Activated T-helper 1 cell treated with anti-CD3 and anti-CD28 coated beads, Interleukin-12 subunit alpha, Interleukin-12 subunit beta, Interleukin-2, Interleukin-4 antibody, amounts not matched to agents 30 ng/mL and 10 ng/mL and 1 ng/mL, durations not matched to agents 14 hours and 24 hours and 36 hours (primary cell): ENCODE data around the gene SIPA1L3. TPM values are rescaled to one million over a fixed set of nuclear protein-coding genes. Genes with fewer than 3 reads are reported as not detected.

ENCODE experiments used
- DNase-seq: peaks from one replicate; pipeline ENCODE4 v3.0.0; 2021; ENCODE audit warnings: low spot score
- H3K27ac Mint-ChIP-seq: one replicate; pipeline ENCODE4 v1.8.0; 2021; ENCODE audit warnings: mild to moderate bottlenecking, mixed read lengths
- H3K27me3 Mint-ChIP-seq: one replicate; pipeline ENCODE4 v1.8.0; 2022; ENCODE audit warnings: mild to moderate bottlenecking, moderate library complexity, mixed read lengths; ENCODE audit not compliant: insufficient read depth
- H3K36me3 Mint-ChIP-seq: one replicate; pipeline ENCODE4 v1.8.0; 2021; ENCODE audit warnings: low read depth, mixed read lengths
- H3K4me1 Mint-ChIP-seq: one replicate; pipeline ENCODE4 v1.8.0; 2021; ENCODE audit warnings: low read depth, mixed read lengths
- H3K4me3 Mint-ChIP-seq: one replicate; pipeline ENCODE4 v1.8.0; 2021; ENCODE audit warnings: mild to moderate bottlenecking, moderate library complexity, mixed read lengths
- H3K9me3 Mint-ChIP-seq: one replicate; pipeline ENCODE4 v1.8.0; 2021; ENCODE audit warnings: mixed read lengths
- intact Hi-C: fragments of 100-400 bp; cut with micrococcal nuclease; formaldehyde crosslinking; loops from one replicate; pipeline ENCODE4 v1.15.1; 2024
- total RNA-seq: library from RNA; stranded (reverse); gene quantifications from 2 replicates; pipeline ENCODE4 v1.2.3, GENCODE V29; 2022

The SIPA1L3 gene
- total RNA-seq, 1 donor from 2014 or later = 16.7 TPM

DNA sequence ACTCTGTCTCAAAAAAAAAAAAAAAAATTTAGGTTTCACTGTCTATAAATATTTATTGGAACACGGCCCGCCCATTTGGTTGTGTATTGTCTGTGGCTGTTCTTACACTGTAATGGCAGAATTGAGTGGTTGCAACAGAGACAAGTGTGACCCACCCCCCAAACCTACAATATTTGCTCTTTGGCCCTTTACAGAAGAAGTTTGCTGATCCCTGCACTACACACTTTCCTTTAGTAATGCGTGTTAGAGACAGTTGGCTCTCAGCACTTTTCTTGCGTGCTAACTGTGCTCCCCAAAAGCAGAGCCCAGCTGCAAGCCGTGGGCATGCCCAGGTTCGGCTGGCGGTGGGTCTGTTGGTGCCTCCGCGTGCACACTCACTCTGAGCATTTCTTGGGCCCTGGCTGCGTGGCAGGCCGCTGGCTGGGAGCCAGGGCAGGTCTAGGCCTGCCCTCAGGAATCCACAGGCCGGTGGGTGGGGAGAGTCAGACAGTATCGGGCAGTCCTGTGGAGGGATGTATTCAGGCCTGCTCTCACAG, 72.6 kb downstream of the SIPA1L3 start:
- no peaks in the 10 kb centered on the region for H3K9me3 Mint-ChIP-seq
- no peak overlapping the region for H3K4me3 Mint-ChIP-seq
- intact Hi-C loops = no loop called here
- no peak overlapping the region for H3K27ac Mint-ChIP-seq
- no peaks in the 10 kb centered on the region for H3K27me3 Mint-ChIP-seq
- no peaks in the 10 kb centered on the region for H3K4me1 Mint-ChIP-seq
- DNase-seq = no peak
- no peaks in the 10 kb centered on the region for H3K36me3 Mint-ChIP-seq

DNA sequence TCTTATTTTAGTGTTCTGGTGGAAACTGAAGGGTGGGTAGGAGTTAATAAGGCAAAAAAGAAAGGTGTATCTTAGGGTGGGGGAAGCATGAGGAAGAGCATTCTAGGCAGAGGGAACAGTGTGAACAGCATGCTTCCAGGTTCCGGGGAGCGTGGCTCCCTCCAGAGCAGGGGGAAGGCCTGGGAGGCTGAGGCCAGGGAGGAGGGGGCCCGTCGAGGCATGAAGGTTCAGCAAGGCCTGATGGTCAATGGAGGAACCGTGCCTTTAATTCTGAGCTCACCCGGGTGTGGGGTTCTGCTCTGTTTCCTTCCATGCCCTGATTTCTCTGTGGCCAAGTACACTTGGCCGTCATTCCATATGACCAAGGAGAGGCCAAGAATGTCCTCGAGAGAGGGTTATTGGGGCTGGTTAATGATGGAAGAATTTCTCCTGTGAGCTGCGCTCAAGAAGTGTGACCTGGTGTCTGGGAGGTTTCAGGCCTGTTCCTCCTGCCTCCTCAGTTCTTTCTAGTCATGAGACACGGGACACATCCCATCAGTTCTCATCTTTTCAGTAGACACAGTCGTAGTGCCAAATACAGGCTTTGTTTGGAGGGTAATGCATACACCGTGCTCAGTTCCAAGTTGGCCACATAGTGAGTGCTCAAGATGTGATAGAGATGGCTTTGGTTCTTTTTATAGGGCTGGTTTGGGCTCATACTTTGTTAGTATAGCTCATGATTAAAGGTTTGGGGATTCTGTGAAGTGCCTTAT, 73.6 kb downstream of the SIPA1L3 start:
- Mint-ChIP-seq H3K4me1 (no peaks in the 10 kb centered on the region), H3K36me3 (no peaks in the 10 kb centered on the region), H3K27ac (no peak overlapping the region), H3K4me3 (no peak overlapping the region), H3K27me3 (no peaks in the 10 kb centered on the region), H3K9me3 (no peaks in the 10 kb centered on the region)
- intact Hi-C loops = no loop called here
- DNase-seq = no peak

DNA sequence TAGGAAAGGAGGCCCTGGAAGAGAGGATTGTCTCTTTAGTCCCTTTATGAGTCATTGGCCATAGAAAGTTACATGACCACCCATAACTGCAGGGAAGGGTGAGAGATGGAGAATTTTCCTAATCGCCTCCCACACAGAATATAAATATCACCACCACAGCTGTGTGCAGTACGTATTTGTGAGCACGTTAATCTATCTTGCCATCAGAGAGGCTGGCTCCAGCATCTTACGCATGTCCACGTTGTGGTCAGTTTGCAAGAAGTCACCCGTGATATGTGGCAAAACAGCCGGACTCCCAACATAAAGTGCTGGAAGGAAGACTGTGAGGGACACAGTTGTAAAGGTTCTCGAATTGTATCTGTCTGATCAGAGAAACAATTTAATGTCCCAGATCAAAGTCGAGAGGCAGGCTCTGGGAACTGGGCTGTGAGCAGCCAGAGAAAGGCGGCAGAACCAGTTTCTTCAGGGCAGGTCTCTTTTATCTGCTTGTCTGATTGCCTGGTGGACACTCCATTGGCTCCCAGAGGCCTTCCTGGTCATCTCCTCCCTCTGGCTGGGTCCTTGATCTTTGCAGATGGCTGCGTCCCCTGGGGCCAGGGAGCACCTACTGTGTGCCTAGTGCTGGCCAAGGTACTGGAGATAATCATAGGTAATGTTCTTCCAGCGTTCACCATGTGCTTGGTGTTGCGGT, 74.9 kb downstream of the SIPA1L3 start:
- no peaks in the 10 kb centered on the region for H3K9me3 Mint-ChIP-seq

GRCh38 chr19:37982655-37983054, 75.6 kb downstream of the SIPA1L3 start:
- Mint-ChIP-seq H3K9me3 (no peaks in the 10 kb centered on the region), H3K4me3 (no peak overlapping the region), H3K27ac (no peak overlapping the region), H3K4me1 (no peaks in the 10 kb centered on the region), H3K36me3 (no peaks in the 10 kb centered on the region), H3K27me3 (no peaks in the 10 kb centered on the region)
- no peak for DNase-seq
- intact Hi-C loops = no loop called here

More for the DNA sequence above, 74.9 kb downstream of the SIPA1L3 start:
- no peaks in the 10 kb centered on the region for H3K27me3 Mint-ChIP-seq
- H3K36me3 Mint-ChIP-seq = no peaks in the 10 kb centered on the region
- DNase-seq = no peak
- H3K27ac Mint-ChIP-seq = no peak overlapping the region
- H3K4me3 Mint-ChIP-seq = no peak overlapping the region
- H3K4me1 Mint-ChIP-seq = no peaks in the 10 kb centered on the region
- intact Hi-C loops = no loop called here

DNA sequence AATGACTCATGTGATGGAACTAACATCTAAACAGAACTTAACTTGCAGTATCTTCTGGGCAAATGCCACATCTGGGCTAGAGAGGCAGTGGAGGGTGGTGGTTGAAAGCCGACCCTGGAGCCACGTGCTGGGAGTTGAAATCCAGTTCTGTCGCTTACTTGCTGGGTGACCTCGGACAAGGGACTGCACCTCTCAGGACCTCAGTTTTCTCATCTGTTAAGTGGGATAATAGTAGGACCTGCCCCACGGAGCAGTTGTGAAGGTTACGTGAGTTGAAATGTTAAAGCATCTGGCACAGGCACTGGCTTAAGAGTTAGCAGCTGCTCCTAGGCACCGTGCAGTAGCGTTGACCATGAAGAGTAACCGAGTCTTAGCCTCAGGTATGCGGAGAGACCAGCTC, 76.1 kb downstream of the SIPA1L3 start:
- Mint-ChIP-seq H3K4me1 (no peaks in the 10 kb centered on the region), H3K27ac (no peak overlapping the region), H3K27me3 (no peaks in the 10 kb centered on the region), H3K36me3 (no peaks in the 10 kb centered on the region), H3K9me3 (no peaks in the 10 kb centered on the region), H3K4me3 (no peak overlapping the region)
- DNase-seq = no peak
- intact Hi-C loops = no loop called here

DNA sequence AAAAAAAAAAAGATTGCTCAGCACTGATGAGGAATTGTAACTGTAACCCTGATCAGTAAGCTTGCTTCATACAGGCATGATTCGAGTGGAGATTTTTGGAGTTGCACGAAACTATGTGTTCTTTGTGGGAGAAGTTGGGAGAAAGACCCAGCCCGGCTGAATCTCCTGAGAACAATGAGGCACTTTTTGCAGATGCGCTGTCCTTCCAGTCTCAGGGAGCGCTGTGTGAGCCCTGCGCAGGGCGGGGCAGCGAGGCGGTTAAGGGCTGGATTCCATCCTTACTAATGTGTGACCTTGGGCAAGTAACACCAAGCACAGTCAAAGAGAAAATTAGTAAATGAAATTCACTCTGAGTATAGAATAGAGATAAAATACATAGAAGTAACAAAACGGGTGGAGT, 76.9 kb downstream of the SIPA1L3 start:
- peaks cover 4% of the 10 kb centered on the region for H3K4me1 Mint-ChIP-seq
- DNase-seq = no peak
- H3K27ac Mint-ChIP-seq = no peak overlapping the region
- intact Hi-C loops = no loop called here
- no peaks in the 10 kb centered on the region for H3K36me3 Mint-ChIP-seq
- H3K4me3 Mint-ChIP-seq = no peak overlapping the region
- H3K27me3 Mint-ChIP-seq = no peaks in the 10 kb centered on the region
- no peaks in the 10 kb centered on the region for H3K9me3 Mint-ChIP-seq

GRCh38 chr19:37986048-37986750, 79.2 kb downstream of the SIPA1L3 start:
- H3K36me3 Mint-ChIP-seq = no peaks in the 10 kb centered on the region
- intact Hi-C loops = no loop called here
- H3K27me3 Mint-ChIP-seq = no peaks in the 10 kb centered on the region
- H3K27ac Mint-ChIP-seq = peak overlapping the region; percentile 26
- no peak for DNase-seq
- H3K4me1 Mint-ChIP-seq = peaks cover 8% of the 10 kb centered on the region
- no peak overlapping the region for H3K4me3 Mint-ChIP-seq
- no peaks in the 10 kb centered on the region for H3K9me3 Mint-ChIP-seq

GRCh38 chr19:37987356-37988332, 80.6 kb downstream of the SIPA1L3 start:
- intact Hi-C loops = no loop called here
- Mint-ChIP-seq H3K27me3 (no peaks in the 10 kb centered on the region), H3K27ac (no peak overlapping the region), H3K9me3 (no peaks in the 10 kb centered on the region), H3K4me3 (no peak overlapping the region), H3K36me3 (no peaks in the 10 kb centered on the region), H3K4me1 (peaks cover 8% of the 10 kb centered on the region)
- no peak for DNase-seq

DNA sequence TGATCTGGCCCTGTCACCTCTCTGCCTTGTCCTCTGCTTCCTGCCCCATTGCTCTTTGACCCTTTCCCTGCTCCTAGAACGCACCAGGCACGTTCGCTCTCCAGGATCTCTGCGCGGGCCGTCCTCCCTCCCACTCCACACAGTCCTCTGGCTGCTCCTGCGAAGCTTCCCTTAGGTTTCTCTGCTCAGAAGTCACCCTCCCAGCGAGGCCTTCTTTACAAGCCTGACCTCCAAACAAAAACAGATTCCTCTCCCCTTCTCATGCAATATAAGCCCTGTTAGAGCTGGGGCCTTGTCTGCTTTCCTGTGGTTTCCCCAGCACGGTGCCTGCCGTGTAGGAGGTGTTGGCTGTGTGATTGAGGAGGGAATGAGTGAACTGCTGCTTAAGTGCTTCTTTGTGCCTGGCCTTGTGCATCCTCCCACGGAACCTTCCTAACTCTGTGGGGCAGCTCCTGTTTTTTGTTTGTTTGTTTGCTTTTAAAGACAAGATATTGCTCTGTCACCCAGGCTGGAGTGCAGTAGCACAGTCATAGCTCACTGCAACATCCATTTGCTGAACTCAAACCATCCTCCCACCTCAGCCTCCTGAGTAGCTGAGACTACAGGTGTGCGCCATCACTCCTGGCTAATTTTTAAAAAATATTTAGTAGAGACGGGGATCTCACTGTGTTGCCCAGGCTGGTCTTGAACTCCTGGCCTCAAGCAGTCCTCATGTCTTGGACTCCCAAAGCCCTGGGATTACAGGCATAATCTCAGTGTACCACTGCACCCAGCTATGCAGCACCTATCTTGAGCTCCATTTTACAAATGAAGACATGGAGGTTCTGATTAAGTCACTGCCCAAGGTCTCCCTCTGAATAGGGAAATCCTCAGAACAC, 82.0 kb downstream of the SIPA1L3 start:
- peaks cover 8% of the 10 kb centered on the region for H3K4me1 Mint-ChIP-seq
- DNase-seq = no peak
- no peaks in the 10 kb centered on the region for H3K9me3 Mint-ChIP-seq
- no peak overlapping the region for H3K4me3 Mint-ChIP-seq
- no peaks in the 10 kb centered on the region for H3K36me3 Mint-ChIP-seq
- peak overlapping the region; percentile 42 for H3K27ac Mint-ChIP-seq
- no peaks in the 10 kb centered on the region for H3K27me3 Mint-ChIP-seq
- intact Hi-C loops = no loop called here

GRCh38 chr19:37989855-37990254, 82.8 kb downstream of the SIPA1L3 start:
- Mint-ChIP-seq H3K4me3 (no peak overlapping the region), H3K27me3 (no peaks in the 10 kb centered on the region), H3K27ac (no peak overlapping the region), H3K9me3 (no peaks in the 10 kb centered on the region), H3K36me3 (no peaks in the 10 kb centered on the region), H3K4me1 (peaks cover 8% of the 10 kb centered on the region)
- intact Hi-C loops = no loop called here
- DNase-seq = no peak

DNA sequence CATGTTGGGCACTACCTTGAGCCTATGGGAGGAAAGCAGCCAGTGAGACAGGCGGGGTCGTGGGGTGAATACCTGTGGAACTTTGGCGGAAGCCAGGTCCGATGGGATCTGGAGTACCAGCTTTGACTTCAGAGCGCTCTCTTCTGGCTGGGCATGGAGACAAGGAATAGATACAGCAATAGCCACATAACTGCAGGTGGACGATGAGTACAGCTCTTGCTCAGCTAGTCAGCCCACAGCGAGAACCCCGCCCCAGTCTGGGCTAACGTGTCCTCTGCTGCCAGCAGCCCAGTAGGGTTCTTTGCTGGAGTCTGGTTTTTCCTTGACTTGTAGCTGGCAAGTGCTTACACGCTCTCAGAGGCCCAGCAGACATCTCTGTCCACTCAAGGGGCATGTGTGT, 83.4 kb downstream of the SIPA1L3 start:
- Mint-ChIP-seq H3K27ac (no peak overlapping the region), H3K27me3 (no peaks in the 10 kb centered on the region), H3K36me3 (no peaks in the 10 kb centered on the region), H3K4me1 (peaks cover 8% of the 10 kb centered on the region), H3K9me3 (no peaks in the 10 kb centered on the region), H3K4me3 (no peak overlapping the region)
- intact Hi-C loops = no loop called here
- no peak for DNase-seq
